HCT116 (cell line): ENCODE measurements around the gene CTSW. TPM values are rescaled to one million over a fixed set of nuclear protein-coding genes. Genes with fewer than 3 reads are reported as not detected.

Experiments used
- ATAC-seq: fragments of 200-7000 bp; cut with Tn5 transposase; 2 replicates; pipeline ENCODE4 v1.9.1; 2020; ENCODE audit warnings: mild to moderate bottlenecking, moderate library complexity
- BruUV-seq: library from RNA; stranded (reverse); fragments of 400-500 nt; replicated peaks from 2 replicates; lab custom pipeline; 2021; lab: Mats Ljungman, UMichigan
- CTCF ChIA-PET: fragments of 300-600 bp; sonication (Branson Sonifier 250); formaldehyde crosslinking; loops from one replicate; lab custom pipeline; 2021; ENCODE audit warnings: antibody characterized with exemption; lab: Charles Lee
- POLR2A ChIA-PET: fragments of 300-600, 350-600 bp; sonication (Branson Sonifier 250); formaldehyde crosslinking; loops from one replicate; lab custom pipeline; 2021; ENCODE audit warnings: antibody characterized with exemption; lab: Charles Lee
- RAD21 ChIA-PET, 2 experiments: fragments of 300-600 bp; sonication (Branson Sonifier 250); formaldehyde crosslinking; loops; one replicate each; lab custom pipeline; 2023; ENCODE audit warnings: low total read pairs in 2 of 2; ENCODE audit not compliant: uncharacterized antibody in 2 of 2, unreplicated experiment in 2 of 2, low non-redundant PET in 1 of 2; lab: Charles Lee
- DNase-seq: peaks from one replicate; pipeline ENCODE4 v3.0.0-alpha.2; 2010; ENCODE audit warnings: low read depth, low spot score
- H2AFZ ChIP-seq: fragments of 200-600 bp; shearing (Covaris generic), sonication (generic); 2 replicates; pipeline ENCODE4 v1.6.1; 2017; ENCODE audit warnings: low read depth, mixed run types, mixed read lengths, antibody characterized with exemption, low read length; ENCODE audit not compliant: poor library complexity, severe bottlenecking
- H3K27ac ChIP-seq: 2 replicates; pipeline ENCODE4 v1.5.1; 2012; ENCODE audit warnings: low read depth, low read length
- H3K27me3 ChIP-seq: fragments of 200-600 bp; sonication (generic); 2 replicates; pipeline ENCODE4 v1.6.1; 2016; ENCODE audit warnings: mixed run types, low read length, mixed read lengths; ENCODE audit not compliant: insufficient read depth
- H3K36me3 ChIP-seq, 2 experiments: fragments of 200-500 bp in 1 of 2; fragments of 200-600 bp in 1 of 2; sonication (Bioruptor generic) in 1 of 2; sonication (generic) in 1 of 2; 2 replicates each; pipeline versions ENCODE4 v1.5.1 to v1.6.1; 2014 to 2016; ENCODE audit warnings: low read length in 2 of 2, inconsistent platforms in 1 of 2, mixed read lengths in 1 of 2, mixed run types in 1 of 2; ENCODE audit not compliant: insufficient read depth in 2 of 2, control insufficient read depth in 1 of 2
- H3K4me1 ChIP-seq, 2 experiments: fragments of 200-600 bp in 1 of 2; sonication (generic) in 1 of 2; 2 replicates each; pipeline versions ENCODE4 v1.5.1 to v1.6.1; 2012 to 2017; ENCODE audit warnings: low read length in 2 of 2, inconsistent platforms in 1 of 2, mild to moderate bottlenecking in 1 of 2, mixed read lengths in 1 of 2, mixed run types in 1 of 2, moderate library complexity in 1 of 2; ENCODE audit not compliant: insufficient read depth in 2 of 2, control insufficient read depth in 1 of 2
- H3K4me2 ChIP-seq: fragments of 200-600 bp; sonication (generic); 2 replicates; pipeline ENCODE4 v1.6.1; 2017; ENCODE audit warnings: mixed run types, low read length, mixed read lengths
- H3K4me3 ChIP-seq, 2 experiments: fragments of 200-600 bp in 1 of 2; sonication (generic) in 1 of 2; replicated peaks in 1 of 2; 2 replicates each; pipeline ENCODE4 v1.5.1; 2011 to 2016; ENCODE audit warnings: low read length in 2 of 2, control low read depth in 1 of 2, low read depth in 1 of 2, mild to moderate bottlenecking in 1 of 2, mixed read lengths in 1 of 2, mixed run types in 1 of 2
- H3K79me2 ChIP-seq: fragments of 200-600 bp; sonication (generic); 2 replicates; pipeline ENCODE4 v1.6.1; 2017; ENCODE audit warnings: mild to moderate bottlenecking, mixed run types, low read length, moderate library complexity, mixed read lengths; ENCODE audit not compliant: insufficient read depth
- H3K9ac ChIP-seq: fragments of 200-600 bp; sonication (generic); 2 replicates; pipeline ENCODE4 v1.6.1; 2016; ENCODE audit warnings: low read length, mixed read lengths
- H3K9me2 ChIP-seq: fragments of 200-600 bp; sonication (generic), shearing (Covaris generic); 2 replicates; pipeline ENCODE4 v1.6.1; 2017; ENCODE audit warnings: mixed run types, mild to moderate bottlenecking, moderate library complexity; ENCODE audit not compliant: insufficient read depth
- H3K9me3 ChIP-seq, 2 experiments: fragments of 200-500 bp in 1 of 2; fragments of 200-600 bp in 1 of 2; sonication (Bioruptor generic) in 1 of 2; sonication (generic) in 1 of 2; 2 replicates each; pipeline ENCODE4 v1.6.1; 2014 to 2017; ENCODE audit warnings: low read length in 2 of 2, mixed read lengths in 2 of 2, inconsistent platforms in 1 of 2, low read depth in 1 of 2, mild to moderate bottlenecking in 1 of 2, mixed run types in 1 of 2, moderate library complexity in 1 of 2; ENCODE audit not compliant: control insufficient read depth in 1 of 2, insufficient read depth in 1 of 2
- H4K20me1 ChIP-seq: fragments of 200-600 bp; sonication (generic), shearing (Covaris generic); 2 replicates; pipeline ENCODE4 v1.6.1; 2017; ENCODE audit warnings: mixed run types, mild to moderate bottlenecking, moderate library complexity; ENCODE audit not compliant: insufficient read depth
- CTCF ChIP-seq, 3 experiments: fragments of 200-600 bp in 1 of 3; sonication (generic) in 1 of 3; IDR thresholded peaks in 2 of 3; conservative IDR thresholded peaks in 1 of 3; 2 replicates each; pipeline ENCODE4 v1.5.1; 2012 to 2017; ENCODE audit warnings: low read depth in 2 of 3, low read length in 2 of 3, antibody characterized with exemption in 1 of 3, borderline replicate concordance in 1 of 3, control low read depth in 1 of 3, mild to moderate bottlenecking in 1 of 3, mixed read lengths in 1 of 3, mixed run types in 1 of 3, moderate library complexity in 1 of 3; ENCODE audit not compliant: insufficient read depth in 1 of 3
- EGR1 ChIP-seq: IDR thresholded peaks from 2 replicates; pipeline ENCODE4 v1.6.1; 2012; ENCODE audit warnings: low read depth
- EZH2phosphoT487 ChIP-seq: fragments of 200-600 bp; IDR thresholded peaks from 2 replicates; pipeline ENCODE4 v1.6.1; 2018; ENCODE audit warnings: antibody characterized with exemption, borderline replicate concordance
- MAX ChIP-seq: IDR thresholded peaks from 2 replicates; pipeline ENCODE4 v1.6.1; 2012
- REST ChIP-seq: IDR thresholded peaks from 2 replicates; pipeline ENCODE4 v1.6.1; 2012; ENCODE audit warnings: low read depth
- SP1 ChIP-seq: IDR thresholded peaks from 2 replicates; pipeline ENCODE4 v1.6.1; 2012; ENCODE audit warnings: low read depth
- intact Hi-C: fragments of 100-400 bp; cut with micrococcal nuclease; formaldehyde crosslinking; loops from 2 replicates; pipeline ENCODE4 v1.10.0; 2022
- total RNA-seq: library from RNA; stranded (reverse); gene quantifications from one replicate; pipeline ENCODE4 v1.2.1, GENCODE V29; 2021; ENCODE audit not compliant: unreplicated experiment

The CTSW gene
- total RNA-seq, 1 experiment from 2014 or later = not detected

GRCh38 chr11:65867284-65868071, 12.2 kb upstream of the CTSW start:
- no peak overlapping the region for H3K27ac ChIP-seq
- no peaks in the 10 kb centered on the region for H3K9me2 ChIP-seq
- no TSS peak for BruUV-seq
- no peaks in the 10 kb centered on the region for H3K27me3 ChIP-seq
- no peaks in the 10 kb centered on the region for H3K4me1 ChIP-seq
- TF ChIP-seq EGR1 = no peak
- no peak for TF ChIP-seq SP1
- no peak for TF ChIP-seq REST
- no peak for TF ChIP-seq CTCF (IDR thresholded peaks at IDR 0.05 in 2 of 3, conservative IDR thresholded peaks at IDR 0.05 in 1 of 3; ENCODE audit: borderline replicate concordance in 1 of 3, insufficient read depth in 1 of 3, low read depth in 2 of 3, low read length in 2 of 3)
- no peak for TF ChIP-seq MAX
- TF ChIP-seq EZH2phosphoT487 = no peak
- no peak overlapping the region for H3K4me3 ChIP-seq
- POLR2A ChIA-PET = interaction anchor here (4.8 kb wide), 1 partner anchor 8 kb away, joined by 36 read pairs; the partner anchor contains the start of genes CFL1 and MUS81
- intact Hi-C loops = no loop called here
- H4K20me1 ChIP-seq = no peaks in the 10 kb centered on the region
- no peak overlapping the region for H3K4me2 ChIP-seq
- DNase-seq (no peak), ATAC-seq (no peak)
- peaks cover 7 to 13% of the 10 kb centered on the region in 2 experiments; a peak in 3 of 4 replicates for H3K36me3 ChIP-seq
- RAD21 ChIA-PET = no interaction called here
- no peak overlapping the region for H2AFZ ChIP-seq
- H3K9me3 ChIP-seq = no peaks in the 10 kb centered on the region
- CTCF ChIA-PET = no interaction called here
- peaks cover 4% of the 10 kb centered on the region; the same call in 1 of the 2 replicates for H3K79me2 ChIP-seq
- H3K9ac ChIP-seq = no peak overlapping the region
